HuH-7.5 (cell line): ENCODE results near the gene CKS1B.

Experiments used
- DNase-seq: peaks from one replicate; pipeline ENCODE4 v3.0.0; 2011; ENCODE audit warnings: low spot score

CKS1B gene

DNA sequence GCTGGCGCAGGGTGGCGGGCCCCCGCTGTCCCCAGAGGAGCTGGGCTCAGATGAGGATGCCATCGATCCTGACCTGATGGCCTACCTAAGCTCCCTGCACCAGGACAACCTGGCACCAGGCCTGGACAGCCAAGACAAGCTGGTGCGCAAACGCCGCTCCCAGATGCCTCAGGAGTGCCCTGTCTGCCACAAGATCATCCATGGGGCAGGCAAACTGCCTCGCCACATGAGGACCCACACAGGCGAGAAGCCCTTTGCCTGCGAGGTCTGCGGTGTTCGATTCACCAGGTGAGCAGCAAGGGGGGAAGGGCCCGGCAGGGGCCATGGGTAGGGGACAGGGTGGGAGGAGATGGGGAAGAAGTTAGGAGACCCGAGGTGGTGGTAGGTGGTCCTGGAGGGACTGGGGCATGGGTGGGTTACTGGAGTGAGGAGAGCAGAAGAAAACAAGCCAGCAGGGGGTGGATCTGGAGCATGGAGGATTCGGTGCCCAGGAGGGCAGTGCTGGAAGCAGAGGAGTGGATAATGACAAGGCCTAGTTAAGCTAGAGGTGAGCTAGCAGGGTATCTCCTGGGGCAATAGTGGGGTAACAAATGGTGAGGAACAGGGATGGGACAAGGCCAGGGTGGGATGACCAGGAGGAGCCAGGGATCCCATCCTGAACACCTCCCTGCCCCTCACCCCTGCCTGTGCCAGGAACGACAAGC lies 41.2 kb downstream of the CKS1B start:
- no peak for DNase-seq

DNA sequence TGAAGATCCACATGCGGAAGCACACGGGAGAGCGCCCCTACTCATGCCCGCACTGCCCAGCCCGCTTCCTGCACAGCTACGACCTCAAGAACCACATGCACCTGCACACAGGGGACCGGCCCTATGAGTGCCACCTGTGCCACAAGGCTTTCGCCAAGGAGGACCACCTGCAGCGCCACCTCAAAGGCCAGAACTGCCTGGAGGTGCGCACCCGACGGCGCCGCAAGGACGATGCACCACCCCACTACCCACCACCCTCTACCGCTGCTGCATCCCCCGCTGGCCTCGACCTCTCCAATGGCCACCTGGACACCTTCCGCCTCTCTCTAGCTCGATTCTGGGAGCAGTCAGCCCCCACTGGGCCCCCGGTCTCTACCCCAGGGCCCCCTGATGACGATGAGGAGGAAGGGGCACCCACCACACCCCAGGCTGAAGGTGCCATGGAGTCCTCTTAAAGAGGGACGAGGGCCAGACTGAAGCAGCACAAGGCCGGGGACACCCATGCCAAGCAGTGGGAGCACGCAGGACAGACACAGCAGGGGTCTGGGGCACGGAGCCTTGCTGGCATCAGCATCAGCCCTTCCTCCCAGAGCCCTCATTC lies 41.9 kb downstream of the CKS1B start:
- DNase-seq: no peak

DNA sequence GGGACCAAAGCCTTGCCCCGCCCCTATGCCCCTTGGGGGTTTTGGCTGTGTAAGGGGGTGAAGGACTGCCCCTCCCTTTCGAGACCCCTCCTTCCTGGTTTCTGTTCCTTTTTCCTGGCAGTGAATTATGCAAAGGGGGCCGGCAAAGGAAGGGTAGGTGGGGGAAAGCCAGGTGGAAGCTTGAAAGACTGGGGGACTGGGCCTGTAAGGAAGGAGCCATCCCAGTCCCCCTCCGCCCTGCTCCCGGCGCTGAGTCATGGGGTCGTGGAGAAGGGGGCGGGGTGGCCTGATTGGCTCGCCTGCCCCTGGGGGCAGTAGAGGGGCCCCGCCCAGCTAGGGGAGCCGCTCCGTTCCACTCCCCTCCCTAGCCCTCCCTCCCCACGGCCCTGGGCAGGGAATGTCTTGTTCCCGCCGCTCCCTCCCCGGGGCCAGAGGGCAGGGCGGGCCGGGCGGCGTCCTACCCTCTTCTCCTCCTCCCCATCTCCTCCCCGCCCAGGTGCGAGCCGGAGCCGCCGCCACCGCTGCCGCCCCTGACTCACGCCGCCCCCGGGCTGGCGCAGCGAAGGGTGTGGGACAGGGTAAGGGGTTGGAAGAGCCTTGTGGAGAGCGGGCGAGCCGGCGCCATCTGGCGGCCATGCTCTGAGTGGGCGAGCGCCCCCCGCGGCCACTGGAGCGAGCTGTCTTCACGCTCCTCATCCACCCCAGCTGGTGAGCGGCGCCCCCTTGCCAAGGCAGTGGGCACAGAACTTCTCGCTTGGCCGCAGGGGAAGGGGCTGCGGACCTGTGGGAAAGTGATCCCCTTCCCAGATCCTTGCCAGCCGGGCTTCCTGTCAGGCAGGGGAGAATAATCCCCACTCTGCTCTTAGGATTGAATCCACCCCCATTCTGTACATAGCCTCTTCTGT lies 42.8 kb downstream of the CKS1B start:
- peak; percentile 87 for DNase-seq

DNA sequence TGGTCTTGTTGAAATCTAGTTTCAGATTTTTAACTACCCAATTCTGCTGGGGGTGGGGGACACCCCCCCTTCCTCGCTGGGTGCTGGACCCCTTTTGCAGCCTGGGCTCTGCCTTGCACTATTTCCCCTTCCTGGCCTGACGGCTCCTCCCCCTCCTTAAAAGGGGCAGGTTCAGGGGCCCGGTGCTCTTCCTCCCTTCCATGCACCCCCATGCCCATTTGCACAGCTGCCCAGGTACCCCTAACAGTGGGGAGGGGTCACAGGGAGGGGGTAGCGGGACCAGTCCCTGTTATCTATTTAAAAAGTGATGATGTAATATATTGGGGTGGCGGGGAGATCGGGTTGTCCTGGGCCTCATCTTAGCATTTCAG lies 43.5 kb downstream of the CKS1B start:
- DNase-seq: no peak

DNA sequence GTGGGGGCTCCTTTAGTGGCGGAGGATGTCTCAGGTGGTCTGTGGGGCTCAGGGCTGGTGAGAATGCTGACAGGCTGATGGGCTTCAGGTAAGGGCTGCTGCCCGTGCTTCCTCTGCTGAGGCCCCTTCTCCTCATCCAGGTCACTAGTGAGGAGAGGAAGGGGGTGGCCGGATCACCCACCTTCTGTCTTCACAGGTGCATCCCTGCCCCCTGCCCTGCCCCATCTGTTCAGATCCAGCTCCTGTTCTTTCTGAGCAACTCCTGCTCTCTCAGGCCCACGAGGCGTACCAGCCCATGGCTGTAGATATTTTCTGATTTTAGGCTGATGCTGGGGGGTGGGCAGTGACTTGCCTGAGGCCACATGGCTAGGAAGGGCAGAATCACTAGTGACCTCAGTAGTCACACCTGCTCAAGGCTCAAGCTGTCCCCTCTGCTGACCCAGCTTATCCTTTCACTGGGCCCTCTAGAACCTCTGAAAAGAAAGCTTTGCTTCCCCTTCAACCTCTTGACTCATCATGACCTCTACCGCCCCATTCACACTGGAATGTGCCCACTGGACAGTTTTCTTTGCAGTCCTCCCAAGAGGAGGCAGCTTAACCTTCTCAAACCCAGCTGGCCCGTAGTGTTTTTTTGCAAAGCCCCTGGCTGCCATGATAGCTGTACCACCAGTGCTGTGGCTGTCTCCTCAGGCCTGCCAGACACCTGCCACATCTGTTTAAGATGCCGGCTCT lies 44.3 kb downstream of the CKS1B start:
- DNase-seq: no peak

DNA sequence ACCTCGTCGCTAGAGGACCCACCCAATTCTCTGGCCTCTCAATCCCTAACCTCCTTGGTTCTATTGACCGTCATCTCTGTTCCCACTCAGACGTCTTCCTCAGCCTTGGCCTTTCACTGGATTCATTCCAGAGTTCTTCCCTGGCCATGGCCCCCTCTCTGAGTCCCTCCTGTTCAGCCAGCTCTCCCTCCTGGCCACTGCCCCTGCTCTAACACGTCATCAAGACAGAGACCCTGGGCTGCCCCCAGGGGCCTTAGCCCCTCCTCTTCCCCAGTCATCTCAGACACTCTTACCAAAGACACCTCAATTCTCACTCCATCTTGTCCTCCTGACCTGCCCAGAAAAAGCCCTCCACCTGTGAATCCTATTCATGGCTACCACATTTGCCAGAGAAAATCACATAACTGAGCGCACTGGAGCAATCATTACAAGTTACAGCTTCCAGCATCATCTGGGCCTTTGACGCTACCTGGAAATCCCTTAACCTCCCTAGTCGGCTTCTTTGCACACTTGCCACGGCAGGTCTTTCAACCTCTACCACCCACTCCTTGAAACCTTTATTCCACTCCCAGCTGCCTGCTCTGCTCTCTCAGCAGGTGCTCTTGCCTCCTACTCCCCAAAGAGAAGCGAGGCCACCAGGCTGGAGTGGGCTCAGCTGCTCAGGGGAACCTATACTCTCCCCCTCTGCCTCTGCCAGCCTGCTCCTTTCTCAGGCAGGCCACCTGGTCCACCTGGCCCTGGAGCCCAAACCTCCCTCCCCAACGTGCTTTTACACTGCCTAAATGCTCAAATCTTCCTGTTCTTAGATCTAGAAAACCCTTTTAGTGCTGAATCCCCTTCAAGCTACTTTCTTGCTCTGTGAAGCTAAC lies 45.1 kb downstream of the CKS1B start:
- DNase-seq: no peak

DNA sequence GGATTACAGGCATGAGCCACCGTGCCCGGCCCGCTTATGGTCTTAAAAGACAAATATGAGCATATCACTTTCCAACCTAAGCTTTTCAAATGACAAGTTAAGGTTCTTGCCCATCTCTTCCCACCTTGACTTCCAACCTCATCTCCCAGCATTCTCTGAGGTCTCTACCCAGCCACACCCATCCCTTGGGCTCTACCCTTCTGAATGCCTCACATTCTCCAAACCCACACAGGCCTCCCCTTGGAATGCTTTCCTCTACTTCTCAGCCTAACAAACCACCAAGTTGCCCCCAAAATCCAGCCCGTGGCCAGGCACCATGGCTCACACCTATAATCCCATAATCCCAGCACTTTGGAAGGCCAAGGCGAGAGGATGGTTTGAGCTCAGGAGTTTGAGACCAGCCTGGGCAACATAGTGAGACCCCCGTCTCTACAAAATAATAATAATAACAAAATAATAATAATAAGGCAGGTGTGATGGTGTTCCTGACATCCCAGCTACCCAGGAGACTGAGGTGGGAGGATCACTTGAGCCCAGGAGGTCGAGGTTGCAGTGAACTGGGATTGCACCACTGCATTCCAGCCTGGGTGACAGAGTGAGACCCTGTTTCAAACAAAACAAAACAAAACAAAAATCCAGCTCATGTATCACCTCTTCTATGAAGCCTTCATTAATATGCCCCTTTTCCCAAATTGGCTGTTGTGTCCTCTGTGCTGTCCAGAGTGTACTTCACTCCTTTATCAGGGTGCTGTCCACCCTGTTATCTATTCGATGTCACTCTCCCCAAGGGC lies 47.9 kb downstream of the CKS1B start:
- DNase-seq: no peak

DNA sequence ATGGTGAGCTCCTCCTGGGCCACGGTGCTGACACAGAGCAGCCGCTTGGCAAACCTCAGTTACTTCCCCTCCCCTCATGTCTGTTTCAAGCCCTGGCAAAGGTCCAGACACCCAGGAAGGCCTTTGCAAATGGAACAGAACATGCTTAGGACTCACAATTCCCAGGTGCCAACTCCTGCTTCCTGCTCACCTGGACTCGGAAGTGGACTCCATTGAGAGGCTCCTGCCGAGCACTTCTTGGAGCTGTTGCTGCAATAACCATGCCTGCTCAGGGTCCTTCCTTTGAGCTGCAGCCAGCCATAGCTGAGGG lies 48.4 kb downstream of the CKS1B start:
- no peak for DNase-seq

DNA sequence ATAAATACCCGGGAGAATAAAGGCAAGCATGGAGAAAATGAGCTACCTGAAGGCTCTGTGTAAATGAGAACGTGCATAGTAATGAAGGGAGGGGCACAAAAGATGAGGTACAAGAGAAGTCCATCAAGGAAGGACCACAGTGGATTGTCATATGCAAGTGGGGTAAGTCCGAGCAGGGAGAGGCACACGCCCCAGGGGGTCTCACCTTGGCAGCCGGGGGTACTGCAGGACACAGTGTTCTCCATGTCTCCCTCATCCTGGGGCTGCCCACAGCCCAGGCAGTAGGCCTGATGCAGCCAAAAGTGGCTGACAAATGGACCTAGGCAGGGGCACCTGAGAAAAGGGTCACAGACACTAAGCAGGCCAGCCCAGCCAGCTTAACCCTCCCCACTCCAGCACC lies 49.1 kb downstream of the CKS1B start:
- no peak for DNase-seq

DNA sequence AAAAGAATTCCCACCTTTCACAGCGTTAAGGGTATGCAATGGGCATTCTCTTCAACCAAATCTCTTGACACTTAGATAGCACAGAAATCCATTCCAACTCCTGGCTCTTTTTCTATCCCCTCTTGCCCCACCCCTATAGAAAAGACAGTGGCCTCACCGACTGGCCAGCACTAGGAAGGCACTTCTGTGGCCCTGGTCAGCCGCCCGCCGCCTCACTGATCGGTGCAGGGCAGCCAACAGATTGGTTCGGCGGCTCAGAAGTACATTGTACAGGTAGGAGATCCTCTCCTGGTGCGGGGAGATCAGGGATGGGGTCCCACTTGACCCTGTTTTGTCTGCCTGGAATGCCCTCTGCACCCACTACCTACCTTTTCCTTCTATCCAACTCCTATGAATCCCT lies 49.8 kb downstream of the CKS1B start:
- no peak for DNase-seq

DNA sequence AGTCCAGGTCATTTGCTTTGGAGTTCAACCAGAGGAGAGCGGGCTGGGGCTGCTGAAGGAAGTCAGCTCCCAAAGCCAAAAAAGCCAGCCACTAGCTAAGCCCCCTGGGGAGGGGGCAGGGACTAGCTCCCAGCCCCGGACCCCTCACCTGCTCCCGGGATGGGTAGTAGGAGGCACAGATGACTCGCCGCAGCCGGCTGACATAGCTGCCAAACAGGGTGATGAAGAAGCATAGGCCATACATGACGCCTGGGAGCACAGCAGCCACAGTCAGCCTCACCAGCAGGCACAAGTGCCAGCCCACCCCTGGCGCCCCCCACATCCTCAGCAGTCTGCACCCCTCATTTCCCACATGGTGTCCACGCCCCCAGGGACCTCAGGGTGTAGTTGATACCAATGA lies 51.7 kb downstream of the CKS1B start:
- no peak for DNase-seq

DNA sequence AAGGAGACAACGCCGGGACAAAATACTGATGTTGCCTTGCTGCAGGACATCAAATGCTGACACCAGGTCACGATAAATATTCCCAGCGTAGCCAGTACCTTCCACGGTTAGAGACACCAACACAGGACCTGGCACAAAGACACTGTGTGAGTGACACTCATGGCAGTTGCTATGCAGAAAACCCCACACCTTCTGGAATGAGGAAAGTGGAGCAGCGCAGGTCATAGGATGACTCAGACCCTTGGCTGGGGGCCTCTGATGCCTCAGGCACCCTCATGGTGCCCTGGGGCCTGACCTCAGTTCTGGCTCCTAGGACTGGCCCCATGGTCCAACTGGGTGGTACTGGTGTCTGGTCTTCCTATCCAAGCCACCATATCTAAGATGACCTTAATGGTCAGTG lies 52.1 kb downstream of the CKS1B start:
- no peak for DNase-seq
